Stimulated activated CD4-positive, alpha-beta T cell treated with anti-CD3 and anti-CD28 coated beads, Interleukin-2, amount 100 ng/mL, for 24 hours (primary cell): ENCODE results near the gene S100B.
A peak's percentile ranks its signal among the peaks of the same experiment; 100 is the strongest.
"Not testable (repeated sequence)": the region's sequence is repeated elsewhere in the genome, so short reads cannot be mapped to it uniquely, and the experiment has no call there.

Experiments used
- DNase-seq, 2 donors: peaks; one replicate each; pipeline ENCODE4 v3.0.0-alpha.2; 2020

The S100B gene

DNA sequence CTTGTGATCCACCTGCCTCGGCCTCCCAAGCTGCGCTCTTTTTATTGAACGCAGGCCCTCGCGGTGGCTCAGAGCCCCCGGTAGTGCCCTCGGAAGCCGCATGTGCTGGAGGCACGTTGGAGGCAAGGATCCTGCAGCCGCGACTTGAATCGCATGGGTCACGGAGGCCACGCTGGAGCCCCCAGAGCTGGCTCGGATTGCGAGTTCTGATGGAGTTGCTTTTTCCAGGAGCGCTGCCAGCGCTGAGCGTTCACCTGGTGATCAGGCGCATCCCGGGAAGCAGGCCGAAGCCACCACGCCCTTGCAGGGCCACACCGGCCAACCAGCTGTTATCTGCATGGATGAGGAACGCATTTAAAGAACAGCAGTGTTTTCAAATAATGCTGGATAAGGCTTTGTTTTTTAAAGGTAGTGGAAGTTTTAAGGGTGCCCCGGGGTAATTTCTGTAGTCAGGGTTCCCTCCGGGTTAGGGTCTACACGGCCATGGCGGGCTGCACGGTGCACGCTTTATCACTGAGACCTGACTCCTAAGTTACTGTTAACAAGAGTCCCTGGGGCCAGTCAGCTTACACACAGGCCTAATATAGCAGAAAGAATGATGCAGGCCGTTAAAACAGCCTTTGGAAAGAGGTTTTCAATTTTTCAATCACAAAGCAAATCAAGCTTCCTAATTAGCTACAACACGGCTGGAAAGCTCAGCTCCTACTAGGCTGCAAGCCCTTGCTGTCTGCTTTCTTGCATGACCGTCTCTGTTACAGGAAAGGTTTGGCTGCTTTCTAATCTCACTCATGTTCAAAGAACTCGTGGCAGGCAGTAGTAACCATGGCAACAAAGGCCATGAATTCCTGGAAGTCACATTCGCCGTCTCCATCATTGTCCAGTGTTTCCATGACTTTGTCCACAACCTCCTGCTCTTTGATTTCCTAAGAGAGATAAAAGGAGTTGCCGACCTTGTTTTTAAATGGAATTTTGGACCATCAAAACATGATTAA, 6.0 kb downstream of the S100B start:
- DNase-seq: no peak

DNA sequence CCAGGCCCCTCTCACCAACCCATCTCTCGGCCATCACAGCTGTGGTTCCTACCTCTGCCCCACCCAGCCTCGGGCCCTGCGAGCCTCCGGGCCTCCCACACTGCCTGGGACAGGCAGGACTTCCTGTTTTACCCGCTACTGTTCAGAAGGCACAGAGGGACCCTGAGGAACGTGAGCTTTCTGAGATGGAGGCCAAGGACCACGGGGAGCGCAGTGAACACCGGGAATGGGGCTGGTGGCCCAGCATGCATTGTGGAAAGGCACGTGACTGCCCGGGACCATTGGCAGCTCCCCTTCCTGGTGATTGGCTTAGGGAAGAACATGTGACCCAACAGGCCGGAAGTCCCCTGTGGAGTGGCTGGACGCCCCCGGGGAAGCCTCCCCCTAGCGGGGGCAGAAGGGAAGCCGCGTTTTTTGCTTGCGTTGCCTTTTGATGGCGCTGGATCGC, 7.0 kb downstream of the S100B start:
- no peak for DNase-seq

GRCh38 chr21:46597031-46597430, 7.9 kb downstream of the S100B start:
- no peak for DNase-seq

- DNase-seq: no peak
Observed at GRCh38 chr21:46596201-46596600, 8.7 kb downstream of the S100B start.

DNA sequence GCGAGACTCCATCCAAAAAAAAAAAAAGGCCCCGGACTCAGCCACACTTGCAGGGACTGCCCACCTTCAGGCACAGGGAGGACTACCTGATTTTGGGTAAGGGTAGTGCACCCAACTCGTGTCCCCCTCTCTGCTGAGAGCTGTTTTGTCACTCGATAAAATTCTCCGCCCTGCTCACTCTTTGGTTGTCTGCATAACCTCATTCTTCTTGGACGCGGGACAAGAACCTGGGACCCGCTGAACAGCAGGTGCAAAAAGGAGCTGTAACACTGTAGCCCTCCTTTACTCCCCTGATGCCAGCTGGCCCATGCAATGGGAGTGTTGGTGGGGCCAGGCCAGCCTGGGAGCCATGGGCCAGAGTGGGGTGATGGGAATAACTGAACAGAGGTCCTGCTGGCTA, 10.6 kb downstream of the S100B start:
- DNase-seq: no peak

DNA sequence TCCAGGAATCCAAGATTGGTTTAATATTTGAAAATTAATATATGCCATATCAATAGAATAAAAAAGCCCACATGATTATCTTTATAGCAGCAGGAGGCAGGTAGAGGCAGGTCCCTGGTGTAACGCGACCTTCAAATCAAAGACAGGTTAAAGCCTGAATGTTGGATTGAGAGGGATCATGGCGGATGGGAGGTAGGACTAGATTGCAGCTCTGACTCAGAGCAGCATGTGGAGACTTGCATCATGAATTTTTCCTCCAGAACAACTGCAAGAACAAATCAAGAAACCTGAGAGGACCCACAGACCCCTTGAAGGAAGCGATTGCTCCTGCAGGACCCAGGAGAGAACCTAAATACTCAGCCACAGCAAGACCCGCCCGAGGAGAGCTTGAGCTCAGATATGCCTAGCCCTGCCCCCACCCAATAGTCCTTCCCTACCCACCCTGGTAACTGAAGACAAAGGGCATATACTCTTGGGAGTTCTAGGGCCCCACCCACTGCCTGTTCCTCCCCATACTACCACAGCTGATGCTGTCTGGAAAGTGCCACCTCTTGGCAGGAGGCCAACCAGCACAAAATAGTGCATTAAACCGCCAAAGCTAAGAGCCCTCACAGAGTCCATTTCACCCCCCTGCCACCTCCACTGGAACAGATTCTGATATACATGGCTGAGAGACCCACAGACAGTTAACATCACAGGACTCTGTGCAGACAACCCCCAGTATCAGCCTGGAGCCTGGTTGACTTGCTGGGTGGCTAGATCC, 19.5 kb downstream of the S100B start:
- no peak for DNase-seq

- no peak for DNase-seq
Observed at GRCh38 chr21:46581780-46582307, 23.0 kb downstream of the S100B start.

DNA sequence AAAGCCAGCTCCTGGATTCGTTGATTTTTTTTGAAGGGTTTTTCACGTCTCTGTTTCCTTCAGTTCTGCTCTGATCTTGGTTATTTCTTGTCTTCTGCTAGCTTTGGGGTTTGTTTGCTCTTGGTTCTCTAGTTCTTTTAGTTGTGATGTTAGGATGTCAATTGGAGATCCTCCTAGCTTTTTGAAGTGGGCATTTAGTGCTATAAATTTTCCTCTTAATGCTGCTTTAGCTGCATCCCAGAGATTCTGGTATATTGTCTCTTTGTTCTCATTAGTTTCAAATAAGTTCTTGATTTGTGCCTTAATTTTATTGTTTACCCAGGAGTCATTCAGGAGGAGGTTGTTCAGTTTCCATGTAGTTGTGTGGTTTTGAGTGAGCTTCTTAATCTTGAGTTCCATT, 25.5 kb downstream of the S100B start:
- not testable (repeated sequence) for DNase-seq

DNA sequence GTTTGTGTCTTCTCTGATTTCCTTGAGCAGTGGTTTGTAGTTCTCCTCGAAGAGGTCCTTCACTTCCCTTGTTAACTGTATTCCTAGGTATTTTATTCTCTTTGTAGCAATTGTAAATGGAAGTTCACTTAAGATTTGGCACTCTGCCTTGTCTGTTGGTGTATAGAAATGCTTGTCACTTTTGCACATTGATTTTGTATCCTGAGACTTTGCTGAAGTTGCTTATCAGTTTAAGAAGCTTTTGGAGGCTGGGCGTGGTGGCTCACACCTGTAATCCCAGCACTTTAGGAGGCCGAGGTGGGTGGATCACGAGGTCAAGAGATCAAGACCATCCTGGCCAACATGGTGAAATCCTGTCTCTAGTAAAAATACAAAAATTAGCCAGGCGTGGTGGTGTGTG, 27.1 kb downstream of the S100B start:
- not testable (repeated sequence) for DNase-seq

DNA sequence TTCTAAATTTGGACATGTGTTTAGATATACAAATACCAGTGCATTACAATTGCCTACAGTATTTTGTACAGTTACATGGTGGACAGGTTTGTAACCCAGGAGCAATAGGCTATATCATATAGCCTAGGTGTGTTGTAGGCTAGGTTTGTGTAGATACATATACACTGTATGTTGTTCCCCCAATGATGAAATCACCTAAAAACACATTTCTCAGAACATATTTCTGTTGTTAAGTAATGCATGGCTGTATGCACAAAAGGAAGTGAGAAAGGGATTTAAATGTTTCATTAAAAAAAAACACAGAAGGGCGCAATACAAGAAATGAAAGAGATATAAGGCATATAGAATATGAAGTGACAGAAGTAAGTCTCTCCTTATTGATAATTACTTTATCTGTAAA, 32.0 kb downstream of the S100B start:
- no peak for DNase-seq

DNA sequence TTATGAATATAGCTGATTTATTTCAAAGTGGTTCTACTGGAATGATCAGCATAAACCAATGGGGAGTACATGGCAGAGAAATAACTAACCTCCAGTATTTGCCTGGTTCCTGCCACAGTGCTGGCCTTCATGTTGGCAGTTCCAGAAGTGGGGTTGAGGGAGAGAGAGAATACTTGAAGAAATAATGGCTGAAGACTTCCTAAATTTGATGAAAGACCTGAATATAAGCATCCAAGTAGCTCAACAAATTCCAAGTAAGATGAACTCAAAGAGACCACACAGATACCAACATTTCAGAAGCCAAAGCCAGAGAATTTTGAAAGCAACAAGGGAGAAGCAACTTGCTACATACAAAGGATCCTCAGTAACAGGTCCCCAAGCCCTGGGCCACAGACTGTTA, 34.3 kb downstream of the S100B start:
- DNase-seq: no peak

DNA sequence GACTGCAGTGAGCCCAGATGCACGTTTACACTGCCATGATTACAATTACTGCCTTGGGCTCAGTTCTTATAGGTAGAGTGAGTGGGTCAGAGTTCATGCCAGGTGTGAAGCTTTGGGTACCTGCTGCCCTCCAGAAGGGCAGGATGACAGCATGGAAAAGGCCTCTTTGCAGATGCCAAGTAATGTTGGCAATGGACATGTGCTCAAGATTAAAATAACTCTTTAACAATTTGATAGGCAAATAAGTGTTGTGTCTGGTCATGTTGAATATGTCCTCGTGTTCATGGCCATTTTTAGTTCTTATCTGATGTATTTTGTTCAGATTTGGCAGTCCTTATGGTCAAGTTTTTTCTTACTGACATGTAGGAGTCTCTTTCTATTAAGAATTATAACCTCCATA, 34.8 kb downstream of the S100B start:
- no peak for DNase-seq

GRCh38 chr21:46569081-46569480, 35.8 kb downstream of the S100B start:
- no peak for DNase-seq

- no peak for DNase-seq
Observed at GRCh38 chr21:46568562-46568961, 36.3 kb downstream of the S100B start.

DNA sequence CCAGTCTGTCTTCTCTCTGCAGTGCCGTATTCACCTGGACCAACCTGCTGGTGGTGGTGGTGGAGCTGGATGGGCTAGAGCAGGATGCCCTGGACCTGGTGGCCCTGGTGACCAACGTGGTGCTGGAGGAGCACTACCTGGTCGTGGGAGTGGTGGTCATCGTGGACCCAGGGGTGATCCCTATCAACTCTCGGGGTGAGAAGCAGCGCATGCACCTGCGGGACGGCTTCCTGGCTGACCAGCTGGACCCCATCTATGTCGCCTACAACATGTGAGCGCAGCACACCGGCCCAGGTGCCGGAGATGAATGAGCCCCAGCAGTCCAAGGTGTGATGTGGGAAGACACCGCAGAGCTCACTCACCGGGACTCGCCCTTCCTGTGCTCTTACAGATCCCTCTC, 37.5 kb downstream of the S100B start:
- DNase-seq: no peak

GRCh38 chr21:46564391-46564790, 40.5 kb downstream of the S100B start:
- DNase-seq: no peak

DNA sequence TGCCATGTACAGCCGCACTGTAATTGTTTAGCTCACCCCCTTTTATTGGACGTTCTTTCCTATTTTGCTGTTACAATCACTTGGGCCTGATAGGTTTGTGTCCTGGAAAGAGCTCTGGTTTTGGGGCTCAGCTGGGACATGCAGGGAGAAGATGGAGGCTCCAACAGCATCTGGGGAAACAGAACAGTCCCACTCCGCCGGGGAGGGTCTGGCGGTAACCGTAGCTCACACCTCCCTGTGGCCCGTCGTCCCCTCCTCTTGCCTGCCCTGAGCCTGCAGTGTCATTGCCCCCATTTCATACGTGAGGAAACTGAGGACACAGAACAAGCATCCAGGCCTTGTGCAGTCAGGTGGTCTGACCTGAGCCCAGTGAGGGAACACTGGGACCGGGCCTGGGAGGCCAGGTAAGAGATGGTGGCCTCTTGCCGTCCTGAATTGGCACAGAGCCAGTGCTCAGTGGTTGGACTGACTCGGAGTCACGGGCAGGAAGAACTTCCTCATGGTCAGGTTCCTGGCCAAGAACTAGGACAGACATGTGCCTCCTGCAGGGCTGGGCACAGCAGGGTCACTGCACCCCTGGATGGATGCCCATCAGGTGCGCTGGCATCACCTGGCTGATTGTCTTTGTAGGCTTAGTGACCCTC, 41.8 kb downstream of the S100B start:
- no peak for DNase-seq

GRCh38 chr21:46562472-46562871, 42.4 kb downstream of the S100B start:
- no peak for DNase-seq

DNA sequence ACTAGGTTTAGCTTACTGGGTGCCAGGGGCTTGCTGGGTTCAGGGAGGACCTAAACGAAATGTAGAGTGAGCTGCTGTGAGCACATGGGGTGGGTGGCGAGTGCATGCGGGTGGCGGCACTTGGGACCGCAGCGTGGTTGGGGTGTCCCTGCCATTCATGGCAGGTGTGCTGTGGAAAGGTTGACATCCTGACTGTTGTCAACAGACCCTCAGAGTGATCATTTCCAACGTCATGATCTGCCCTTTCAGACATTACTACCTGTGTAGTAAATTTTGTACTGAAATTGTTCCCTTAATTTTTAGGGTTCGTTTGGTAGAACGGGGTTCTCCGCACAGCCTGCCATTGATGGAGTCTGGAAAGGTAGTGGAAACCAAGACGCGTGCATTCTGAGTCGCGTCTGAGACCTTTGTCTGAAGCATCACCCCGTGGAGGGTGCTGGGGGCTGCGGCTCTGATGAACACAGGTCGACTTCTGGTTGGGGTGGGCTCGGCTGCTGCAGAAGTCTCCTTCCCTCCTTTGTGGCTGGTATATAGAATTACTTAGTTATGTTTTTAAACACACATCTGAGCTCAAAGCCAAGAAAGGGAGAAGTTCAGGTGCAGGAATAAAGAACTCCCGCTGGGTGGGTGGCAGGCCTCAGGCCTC, 43.3 kb downstream of the S100B start:
- DNase-seq: no peak

GRCh38 chr21:46560568-46561444, 44.1 kb downstream of the S100B start:
- no peak for DNase-seq

- DNase-seq: peak; percentile 68 to 71
Observed at GRCh38 chr21:46559291-46559983, 45.4 kb downstream of the S100B start.
